ENCODE data around the gene CWC15.
"Not testable (repeated sequence)": the region's sequence is repeated elsewhere in the genome, so short reads cannot be mapped to it uniquely, and the experiment has no call there.

The CWC15 gene

DNA sequence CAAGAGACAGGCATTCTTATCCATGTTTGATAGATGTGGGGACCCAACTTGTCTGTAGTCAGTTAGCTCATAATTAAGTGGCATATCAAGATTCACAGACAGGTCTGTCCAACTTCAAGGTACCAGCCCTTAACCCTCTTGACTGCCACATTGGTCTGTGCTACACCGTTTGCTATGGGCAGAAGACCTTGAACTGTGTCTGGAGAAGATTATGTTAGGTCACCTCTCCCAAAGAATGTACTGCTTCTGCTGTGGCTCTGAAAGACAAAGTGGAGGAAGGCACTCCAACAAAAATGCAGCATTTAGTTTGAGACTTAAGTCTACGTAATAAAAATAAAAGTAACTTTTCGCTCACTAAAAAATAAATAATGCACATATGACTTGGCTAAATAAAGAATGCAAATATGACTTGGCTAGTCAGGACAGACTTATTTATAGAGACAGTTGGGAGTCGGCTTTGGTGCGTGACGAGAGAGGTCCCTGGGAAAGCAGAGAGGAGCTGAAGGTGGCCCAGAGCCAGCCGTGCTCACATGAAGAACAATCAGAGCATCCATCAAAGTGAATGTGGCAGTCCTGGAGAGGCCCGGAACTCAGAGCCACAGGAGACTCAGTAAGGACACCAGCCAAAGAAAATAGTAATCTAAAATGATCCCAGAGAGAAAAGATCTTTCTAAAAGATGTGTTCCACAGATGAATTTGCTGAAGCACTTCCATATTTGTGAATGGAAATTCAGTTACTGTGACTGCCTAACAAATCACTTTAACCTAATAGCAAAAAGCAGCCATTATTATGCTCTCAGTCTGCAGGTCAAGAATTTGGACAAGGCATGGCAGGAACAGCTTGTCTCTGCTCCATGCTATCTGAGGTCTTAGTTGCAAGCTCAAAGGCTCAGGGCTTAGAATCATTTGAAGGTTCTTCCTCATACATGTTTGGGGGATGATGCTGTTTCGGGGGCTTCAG is 35.0 kb downstream of the CWC15 start:
- H3K4me3 ChIP-seq = no peak overlapping the region
- DNase-seq (ENCODE audit: low spot score) = no peak
- TF ChIP-seq, protein P1, sequence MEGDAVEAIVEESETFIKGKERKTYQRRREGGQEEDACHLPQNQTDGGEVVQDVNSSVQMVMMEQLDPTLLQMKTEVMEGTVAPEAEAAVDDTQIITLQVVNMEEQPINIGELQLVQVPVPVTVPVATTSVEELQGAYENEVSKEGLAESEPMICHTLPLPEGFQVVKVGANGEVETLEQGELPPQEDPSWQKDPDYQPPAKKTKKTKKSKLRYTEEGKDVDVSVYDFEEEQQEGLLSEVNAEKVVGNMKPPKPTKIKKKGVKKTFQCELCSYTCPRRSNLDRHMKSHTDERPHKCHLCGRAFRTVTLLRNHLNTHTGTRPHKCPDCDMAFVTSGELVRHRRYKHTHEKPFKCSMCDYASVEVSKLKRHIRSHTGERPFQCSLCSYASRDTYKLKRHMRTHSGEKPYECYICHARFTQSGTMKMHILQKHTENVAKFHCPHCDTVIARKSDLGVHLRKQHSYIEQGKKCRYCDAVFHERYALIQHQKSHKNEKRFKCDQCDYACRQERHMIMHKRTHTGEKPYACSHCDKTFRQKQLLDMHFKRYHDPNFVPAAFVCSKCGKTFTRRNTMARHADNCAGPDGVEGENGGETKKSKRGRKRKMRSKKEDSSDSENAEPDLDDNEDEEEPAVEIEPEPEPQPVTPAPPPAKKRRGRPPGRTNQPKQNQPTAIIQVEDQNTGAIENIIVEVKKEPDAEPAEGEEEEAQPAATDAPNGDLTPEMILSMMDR (IDR thresholded peaks at IDR 0.05) = no peak
- no peak overlapping the region for H3K27ac ChIP-seq

- TF ChIP-seq, protein P1 (IDR thresholded peaks at IDR 0.05) = no peak
- no peak for DNase-seq (ENCODE audit: low spot score)
- H3K4me3 ChIP-seq = no peak overlapping the region
- no peak overlapping the region for H3K27ac ChIP-seq
These were observed 38.5 kb downstream of the CWC15 start for GRCh38 chr11:94934846-94935245.

- TF ChIP-seq, protein P1 (IDR thresholded peaks at IDR 0.05) = no peak
- no peak for DNase-seq (ENCODE audit: low spot score)
- Histone ChIP-seq H3K27ac (no peak overlapping the region), H3K4me3 (no peak overlapping the region)
These were observed 39.0 kb downstream of the CWC15 start for GRCh38 chr11:94934362-94934761.

DNA sequence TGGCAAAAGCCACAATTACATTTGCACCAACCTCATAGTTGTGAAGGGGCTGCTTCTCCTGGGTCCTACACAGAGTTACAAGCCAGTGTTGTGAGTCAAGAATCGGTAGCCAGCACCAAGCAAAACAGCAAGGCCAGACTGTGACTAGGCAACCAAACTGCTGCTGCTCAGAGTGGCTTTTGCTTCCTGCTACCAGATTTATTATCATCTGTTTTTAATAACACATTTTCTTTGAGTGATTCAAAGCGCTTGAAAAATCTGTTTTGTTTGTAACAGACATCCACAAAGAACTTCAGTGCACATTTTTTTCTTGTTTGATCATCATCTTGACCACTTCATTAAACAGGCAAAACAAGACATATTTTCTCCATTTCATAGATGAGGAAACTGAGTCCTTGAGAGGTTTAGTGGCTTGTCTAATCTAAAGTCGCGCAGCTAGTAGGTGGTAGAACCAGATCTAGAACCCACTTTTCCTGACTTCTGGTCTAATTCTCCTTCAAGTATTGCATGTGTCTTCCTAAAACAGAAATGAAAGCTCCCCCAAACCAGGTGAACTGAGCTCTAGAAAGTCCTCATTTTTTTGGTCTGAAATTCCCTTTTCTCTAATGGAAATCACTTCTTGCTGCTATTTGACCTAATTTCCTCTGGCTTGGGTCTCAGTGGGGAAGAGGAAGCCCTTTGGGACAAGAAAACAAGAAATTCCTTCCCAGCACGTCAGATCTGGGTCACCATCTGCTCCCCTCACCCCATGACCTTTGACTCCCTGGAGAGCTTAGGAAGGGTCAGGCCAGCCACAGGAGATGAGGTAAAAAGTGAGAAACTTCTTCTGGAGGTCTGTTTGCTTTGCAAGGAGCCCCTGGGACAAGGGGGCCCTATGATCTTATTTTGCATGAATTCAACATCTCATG is 39.9 kb downstream of the CWC15 start:
- DNase-seq (ENCODE audit: low spot score) = no peak
- peak overlapping the region in 1 of 2 donors; percentile 21 for H3K27ac ChIP-seq
- TF ChIP-seq, protein P1 (IDR thresholded peaks at IDR 0.05) = no peak
- H3K4me3 ChIP-seq = no peak overlapping the region

DNA sequence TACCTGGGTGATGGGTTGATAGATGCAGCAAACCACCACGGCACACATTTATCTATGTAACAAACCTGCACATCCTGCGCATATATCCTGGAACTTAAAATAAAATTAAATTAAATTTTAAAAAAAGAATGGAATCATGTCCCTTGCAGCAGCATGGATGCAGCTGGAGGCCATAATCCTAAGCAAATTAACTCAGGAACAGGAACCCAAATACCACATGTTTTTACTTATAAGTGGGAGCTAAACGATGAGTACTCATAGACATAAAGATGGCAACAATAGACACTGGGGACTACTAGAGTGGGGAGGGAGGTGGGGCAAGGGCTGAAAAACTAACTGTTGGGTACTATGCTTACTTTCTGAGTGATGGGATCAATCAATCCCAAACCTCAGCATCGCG is 40.9 kb downstream of the CWC15 start:
- Histone ChIP-seq H3K27ac (no peak overlapping the region), H3K4me3 (no peak overlapping the region)
- TF ChIP-seq, protein P1 (IDR thresholded peaks at IDR 0.05) = no peak
- no peak for DNase-seq (ENCODE audit: low spot score)

- not testable (repeated sequence) for H3K27ac ChIP-seq; H3K4me3 ChIP-seq; DNase-seq (ENCODE audit: low spot score)
These were observed 41.3 kb downstream of the CWC15 start for GRCh38 chr11:94932072-94932471.
